Measurements from ENCODE around the gene TRPM8. TPM values are rescaled to one million over a fixed set of nuclear protein-coding genes. Genes with fewer than 3 reads are reported as not detected.

TRPM8 gene
- total RNA-seq, 1 donor from 2014 or later, result not detected

DNA sequence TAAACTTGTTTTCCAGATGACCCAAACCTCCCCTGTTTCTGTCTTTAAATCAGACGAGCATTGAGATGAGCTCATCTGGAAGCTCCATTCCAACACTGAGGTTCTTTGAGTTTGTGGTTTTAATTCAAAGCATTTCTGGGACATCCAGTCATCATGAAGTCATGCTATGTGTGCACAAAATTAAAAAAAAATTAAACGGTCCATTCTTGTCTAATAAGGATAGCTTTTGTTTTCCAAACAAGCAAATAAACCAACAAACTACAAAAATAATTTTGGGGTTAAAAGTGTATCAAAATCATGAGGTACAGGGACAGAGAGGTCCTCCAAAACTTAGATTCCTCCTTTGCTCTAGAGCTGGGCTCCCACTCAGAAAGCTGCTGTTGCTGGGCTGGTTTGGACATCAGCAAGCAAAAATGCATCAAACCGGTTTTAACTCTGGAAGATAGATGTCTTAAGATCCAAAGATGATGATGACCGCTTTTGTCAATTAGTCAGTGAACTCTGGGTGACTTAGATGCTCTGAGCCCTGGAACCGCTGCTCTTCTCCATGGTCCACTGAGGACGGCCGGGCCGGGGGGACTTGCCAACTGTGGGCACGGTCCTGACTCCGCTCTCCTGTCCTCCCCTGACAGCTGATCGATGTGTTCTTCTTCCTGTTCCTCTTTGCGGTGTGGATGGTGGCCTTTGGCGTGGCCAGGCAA, 65.4 kb downstream of the TRPM8 start:
- Mint-ChIP-seq H3K27ac (ENCODE audit: unreplicated experiment) (no peak overlapping the region), H3K4me3 (ENCODE audit: unreplicated experiment) (no peak overlapping the region), H3K9me3 (ENCODE audit: unreplicated experiment) (no peaks in the 10 kb centered on the region), H3K27me3 (ENCODE audit: unreplicated experiment) (no peaks in the 10 kb centered on the region), H3K36me3 (ENCODE audit: unreplicated experiment) (no peaks in the 10 kb centered on the region), H3K4me1 (ENCODE audit: unreplicated experiment) (peaks cover 21% of the 10 kb centered on the region)
- DNase-seq (ENCODE audit: extremely low spot score, unreplicated experiment), result no peak
- no peak for TF ChIP-seq CTCF (IDR thresholded peaks at IDR 0.05)

- no peak for TF ChIP-seq CTCF (IDR thresholded peaks at IDR 0.05)
- DNase-seq (ENCODE audit: extremely low spot score, unreplicated experiment), result no peak
- no peak overlapping the region for H3K27ac Mint-ChIP-seq (ENCODE audit: unreplicated experiment)
- H3K36me3 Mint-ChIP-seq (ENCODE audit: unreplicated experiment), result no peaks in the 10 kb centered on the region
- H3K27me3 Mint-ChIP-seq (ENCODE audit: unreplicated experiment), result peaks cover 5% of the 10 kb centered on the region
- peaks cover 21% of the 10 kb centered on the region for H3K4me1 Mint-ChIP-seq (ENCODE audit: unreplicated experiment)
- no peaks in the 10 kb centered on the region for H3K9me3 Mint-ChIP-seq (ENCODE audit: unreplicated experiment)
- H3K4me3 Mint-ChIP-seq (ENCODE audit: unreplicated experiment), result no peak overlapping the region
These were observed 66.3 kb downstream of the TRPM8 start for GRCh38 chr2:233983445-233983844.

GRCh38 chr2:233988581-233988980, 71.4 kb downstream of the TRPM8 start:
- DNase-seq (ENCODE audit: extremely low spot score, unreplicated experiment), result no peak
- H3K36me3 Mint-ChIP-seq (ENCODE audit: unreplicated experiment), result no peaks in the 10 kb centered on the region
- no peak overlapping the region for H3K27ac Mint-ChIP-seq (ENCODE audit: unreplicated experiment)
- H3K27me3 Mint-ChIP-seq (ENCODE audit: unreplicated experiment), result peaks cover 17% of the 10 kb centered on the region
- no peak for TF ChIP-seq CTCF (IDR thresholded peaks at IDR 0.05)
- H3K9me3 Mint-ChIP-seq (ENCODE audit: unreplicated experiment), result no peaks in the 10 kb centered on the region
- no peaks in the 10 kb centered on the region for H3K4me1 Mint-ChIP-seq (ENCODE audit: unreplicated experiment)
- H3K4me3 Mint-ChIP-seq (ENCODE audit: unreplicated experiment), result no peak overlapping the region

DNA sequence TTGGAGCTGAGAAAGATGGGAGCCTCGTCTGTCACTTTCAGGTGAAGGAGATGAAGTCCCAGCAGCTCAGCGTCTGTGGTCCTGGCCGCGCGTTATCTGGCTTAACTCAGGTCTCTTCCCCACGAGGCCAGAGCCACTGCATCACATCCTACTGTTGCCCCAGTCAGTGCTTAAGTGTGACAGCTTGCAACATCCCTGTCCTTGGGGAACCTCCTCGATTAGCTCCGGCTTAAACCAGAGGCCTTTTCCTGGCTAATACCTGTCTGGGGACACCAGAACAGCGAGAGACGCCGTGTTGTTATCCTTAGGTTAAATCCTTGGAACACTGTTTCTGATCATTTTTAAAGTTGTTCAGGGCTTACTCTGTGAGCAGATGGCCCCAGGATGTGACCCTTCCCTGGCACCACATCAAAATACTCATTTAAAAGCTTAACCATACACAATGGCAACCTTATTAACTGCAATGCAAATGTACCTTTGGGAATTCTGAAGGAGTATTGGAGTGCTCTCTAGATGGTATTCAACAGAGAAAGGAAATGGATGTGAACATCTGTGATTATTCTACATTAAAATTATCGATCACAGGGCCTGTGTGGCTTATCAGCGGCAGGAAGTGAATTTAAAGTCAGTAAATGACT, 72.2 kb downstream of the TRPM8 start:
- H3K27ac Mint-ChIP-seq (ENCODE audit: unreplicated experiment), result no peak overlapping the region
- TF ChIP-seq CTCF (IDR thresholded peaks at IDR 0.05), result no peak
- H3K9me3 Mint-ChIP-seq (ENCODE audit: unreplicated experiment), result no peaks in the 10 kb centered on the region
- H3K4me1 Mint-ChIP-seq (ENCODE audit: unreplicated experiment), result no peaks in the 10 kb centered on the region
- H3K4me3 Mint-ChIP-seq (ENCODE audit: unreplicated experiment), result no peak overlapping the region
- no peak for DNase-seq (ENCODE audit: extremely low spot score, unreplicated experiment)
- peaks cover 17% of the 10 kb centered on the region for H3K27me3 Mint-ChIP-seq (ENCODE audit: unreplicated experiment)
- no peaks in the 10 kb centered on the region for H3K36me3 Mint-ChIP-seq (ENCODE audit: unreplicated experiment)

- Mint-ChIP-seq H3K4me1 (ENCODE audit: unreplicated experiment) (no peaks in the 10 kb centered on the region), H3K36me3 (ENCODE audit: unreplicated experiment) (no peaks in the 10 kb centered on the region), H3K27ac (ENCODE audit: unreplicated experiment) (no peak overlapping the region), H3K4me3 (ENCODE audit: unreplicated experiment) (no peak overlapping the region), H3K9me3 (ENCODE audit: unreplicated experiment) (no peaks in the 10 kb centered on the region), H3K27me3 (ENCODE audit: unreplicated experiment) (peaks cover 17% of the 10 kb centered on the region)
- no peak for TF ChIP-seq CTCF (IDR thresholded peaks at IDR 0.05)
- DNase-seq (ENCODE audit: extremely low spot score, unreplicated experiment), result no peak
These were observed 73.2 kb downstream of the TRPM8 start for GRCh38 chr2:233990261-233990798.

Data from osteocyte (in vitro differentiated cells).